Mesothelial cell of epicardium (in vitro differentiated cells): ENCODE measurements around the gene GTF3C1. TPM values are rescaled to one million over a fixed set of nuclear protein-coding genes. Genes with fewer than 3 reads are reported as not detected.
A peak's percentile ranks its signal among the peaks of the same experiment; 100 is the strongest.

Source experiments
- DNase-seq, 2 experiments: peaks; one replicate each; pipeline ENCODE4 v3.0.0; 2021; ENCODE audit warnings: low spot score in 2 of 2; ENCODE audit not compliant: unreplicated experiment in 2 of 2
- H3K27ac Mint-ChIP-seq: 2 replicates; pipeline ENCODE4 v1.8.0; 2021; ENCODE audit warnings: mixed read lengths
- H3K27me3 Mint-ChIP-seq: 2 replicates; pipeline ENCODE4 v1.8.0; 2021; ENCODE audit warnings: low read depth, mixed read lengths
- H3K36me3 Mint-ChIP-seq: 2 replicates; pipeline ENCODE4 v1.8.0; 2021; ENCODE audit warnings: mixed read lengths
- H3K4me1 Mint-ChIP-seq: 2 replicates; pipeline ENCODE4 v1.8.0; 2021; ENCODE audit warnings: mixed read lengths
- H3K4me3 Mint-ChIP-seq: 2 replicates; pipeline ENCODE4 v1.8.0; 2021; ENCODE audit warnings: mild to moderate bottlenecking, moderate library complexity, mixed read lengths
- H3K9me3 Mint-ChIP-seq: 2 replicates; pipeline ENCODE4 v1.8.0; 2021; ENCODE audit warnings: mixed read lengths
- CTCF ChIP-seq: fragments of 200-600 bp; sonication (generic); IDR thresholded peaks from one replicate; pipeline ENCODE4 v1.5.0; 2021; ENCODE audit warnings: antibody characterized with exemption; ENCODE audit not compliant: unreplicated experiment
- total RNA-seq: library from RNA; stranded (reverse); gene quantifications from 3 replicates; pipeline ENCODE4 v1.2.1, GENCODE V29; 2021

Gene GTF3C1
- total RNA-seq, 1 donor from 2014 or later = 131 TPM

- Mint-ChIP-seq H3K27me3 (no peaks in the 10 kb centered on the region), H3K27ac (no peak overlapping the region), H3K9me3 (no peaks in the 10 kb centered on the region), H3K4me1 (no peaks in the 10 kb centered on the region), H3K4me3 (no peak overlapping the region), H3K36me3 (peaks cover 68% of the 10 kb centered on the region)
- no peak for TF ChIP-seq CTCF
- DNase-seq = no peak
These were observed 10.6 kb downstream of the GTF3C1 start for GRCh38 chr16:27539120-27539519.

GRCh38 chr16:27538528-27538927 lies 11.2 kb downstream of the GTF3C1 start:
- Mint-ChIP-seq H3K27me3 (no peaks in the 10 kb centered on the region), H3K9me3 (no peaks in the 10 kb centered on the region), H3K4me3 (no peak overlapping the region), H3K4me1 (no peaks in the 10 kb centered on the region), H3K27ac (peak overlapping the region; percentile 12), H3K36me3 (peaks cover 68% of the 10 kb centered on the region)
- no peak for TF ChIP-seq CTCF
- no peak for DNase-seq

GRCh38 chr16:27534256-27534655 lies 15.5 kb downstream of the GTF3C1 start:
- no peak for DNase-seq
- Mint-ChIP-seq H3K36me3 (peaks cover 69% of the 10 kb centered on the region), H3K9me3 (no peaks in the 10 kb centered on the region), H3K4me3 (no peak overlapping the region), H3K27me3 (no peaks in the 10 kb centered on the region), H3K27ac (no peak overlapping the region), H3K4me1 (peaks cover 4% of the 10 kb centered on the region)
- no peak for TF ChIP-seq CTCF

- Mint-ChIP-seq H3K4me1 (peaks cover 4% of the 10 kb centered on the region), H3K4me3 (no peak overlapping the region), H3K36me3 (peaks cover 68% of the 10 kb centered on the region), H3K27ac (peak overlapping the region; percentile 44), H3K27me3 (no peaks in the 10 kb centered on the region), H3K9me3 (no peaks in the 10 kb centered on the region)
- no peak for DNase-seq
- TF ChIP-seq CTCF = no peak
These were observed 17.6 kb downstream of the GTF3C1 start for GRCh38 chr16:27531826-27532800.

GRCh38 chr16:27531186-27531585 lies 18.5 kb downstream of the GTF3C1 start:
- Mint-ChIP-seq H3K27ac (peak overlapping the region; percentile 18), H3K4me3 (no peak overlapping the region), H3K9me3 (no peaks in the 10 kb centered on the region), H3K27me3 (no peaks in the 10 kb centered on the region), H3K4me1 (peaks cover 9% of the 10 kb centered on the region), H3K36me3 (peaks cover 64% of the 10 kb centered on the region)
- TF ChIP-seq CTCF = no peak
- no peak for DNase-seq
